GM12872 (cell line): ENCODE measurements around the gene DUS1L.

Source experiments
- TF ChIP-seq, protein P1 (sequence below): IDR thresholded peaks from 3 replicates; pipeline ENCODE4 v1.5.1; 2011; ENCODE audit warnings: low read depth, mild to moderate bottlenecking, low read length, moderate library complexity; ENCODE audit not compliant: insufficient read depth

The DUS1L gene

DNA sequence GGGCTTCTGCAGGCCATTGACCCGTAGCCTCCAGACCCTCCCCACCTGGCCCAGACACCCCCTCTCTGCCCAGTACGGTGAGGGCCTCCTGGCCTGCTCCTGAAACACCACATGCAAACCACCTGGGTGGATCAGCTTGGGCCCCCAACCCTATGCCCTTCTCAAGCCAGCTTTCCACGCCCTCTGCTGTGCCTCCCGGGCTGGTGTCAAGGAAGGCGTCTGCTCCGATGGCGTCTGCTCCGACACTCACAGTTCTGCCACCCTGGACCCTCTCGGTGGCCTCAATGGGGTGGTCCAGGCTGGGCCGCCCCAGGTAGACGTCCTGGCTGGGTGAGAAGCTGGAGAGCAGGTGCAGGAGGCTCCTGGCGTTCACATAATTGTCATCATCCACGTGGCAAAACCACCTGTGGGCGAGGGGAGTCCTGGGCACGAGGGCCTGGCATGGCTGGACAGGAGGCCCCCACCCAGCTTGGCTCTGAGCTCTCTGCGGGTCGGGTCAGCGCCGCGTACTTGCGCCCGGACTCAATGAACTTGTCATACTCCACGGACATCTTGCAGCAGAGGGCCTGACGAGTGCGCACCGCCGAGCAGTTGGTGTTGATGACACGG, 15.3 kb downstream of the DUS1L start:
- TF ChIP-seq, protein P1, sequence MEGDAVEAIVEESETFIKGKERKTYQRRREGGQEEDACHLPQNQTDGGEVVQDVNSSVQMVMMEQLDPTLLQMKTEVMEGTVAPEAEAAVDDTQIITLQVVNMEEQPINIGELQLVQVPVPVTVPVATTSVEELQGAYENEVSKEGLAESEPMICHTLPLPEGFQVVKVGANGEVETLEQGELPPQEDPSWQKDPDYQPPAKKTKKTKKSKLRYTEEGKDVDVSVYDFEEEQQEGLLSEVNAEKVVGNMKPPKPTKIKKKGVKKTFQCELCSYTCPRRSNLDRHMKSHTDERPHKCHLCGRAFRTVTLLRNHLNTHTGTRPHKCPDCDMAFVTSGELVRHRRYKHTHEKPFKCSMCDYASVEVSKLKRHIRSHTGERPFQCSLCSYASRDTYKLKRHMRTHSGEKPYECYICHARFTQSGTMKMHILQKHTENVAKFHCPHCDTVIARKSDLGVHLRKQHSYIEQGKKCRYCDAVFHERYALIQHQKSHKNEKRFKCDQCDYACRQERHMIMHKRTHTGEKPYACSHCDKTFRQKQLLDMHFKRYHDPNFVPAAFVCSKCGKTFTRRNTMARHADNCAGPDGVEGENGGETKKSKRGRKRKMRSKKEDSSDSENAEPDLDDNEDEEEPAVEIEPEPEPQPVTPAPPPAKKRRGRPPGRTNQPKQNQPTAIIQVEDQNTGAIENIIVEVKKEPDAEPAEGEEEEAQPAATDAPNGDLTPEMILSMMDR, result no peak

DNA sequence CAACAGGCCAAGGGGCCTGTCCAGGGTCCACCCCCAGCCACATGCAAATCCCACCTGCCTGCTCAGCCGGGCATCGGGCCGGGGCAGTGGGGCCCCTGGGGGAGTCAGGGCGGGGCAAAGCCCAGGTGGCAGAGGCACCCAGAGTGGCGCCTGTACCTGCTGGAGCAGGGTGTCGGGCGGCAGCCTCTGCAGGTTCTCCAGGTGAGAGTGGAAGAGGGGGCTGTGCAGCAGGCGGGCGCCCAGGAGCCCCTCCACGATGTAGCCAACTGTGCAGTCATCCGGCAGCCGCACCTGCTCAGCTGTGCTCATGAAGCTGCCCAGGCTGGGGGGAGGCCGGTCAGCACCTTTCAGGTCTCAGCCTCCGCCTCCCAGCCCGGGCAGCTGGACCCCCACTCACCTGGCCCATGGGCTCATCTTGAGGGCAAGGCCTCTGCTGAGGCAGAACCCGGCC, 16.1 kb downstream of the DUS1L start:
- TF ChIP-seq, protein P1, result no peak

DNA sequence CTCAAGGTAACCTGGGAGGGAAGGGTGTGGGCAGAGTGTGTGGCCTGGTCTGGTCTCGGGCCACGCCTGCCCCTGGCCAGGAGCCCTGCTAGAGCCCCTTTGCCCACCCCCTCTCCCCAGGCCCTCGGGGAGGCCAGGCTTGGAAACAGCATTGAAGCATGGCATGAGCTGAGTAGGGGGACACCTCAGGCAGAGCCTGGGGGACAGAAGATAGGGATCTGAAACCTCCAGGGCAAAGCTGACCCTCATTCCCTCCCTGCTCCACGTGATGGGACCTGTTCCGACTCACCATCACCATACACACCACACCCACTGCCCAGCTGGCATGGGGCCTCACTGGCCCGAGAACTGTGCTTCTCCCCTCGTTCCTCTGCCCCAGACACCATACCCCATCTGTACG, 16.5 kb downstream of the DUS1L start:
- TF ChIP-seq, protein P1, result no peak

DNA sequence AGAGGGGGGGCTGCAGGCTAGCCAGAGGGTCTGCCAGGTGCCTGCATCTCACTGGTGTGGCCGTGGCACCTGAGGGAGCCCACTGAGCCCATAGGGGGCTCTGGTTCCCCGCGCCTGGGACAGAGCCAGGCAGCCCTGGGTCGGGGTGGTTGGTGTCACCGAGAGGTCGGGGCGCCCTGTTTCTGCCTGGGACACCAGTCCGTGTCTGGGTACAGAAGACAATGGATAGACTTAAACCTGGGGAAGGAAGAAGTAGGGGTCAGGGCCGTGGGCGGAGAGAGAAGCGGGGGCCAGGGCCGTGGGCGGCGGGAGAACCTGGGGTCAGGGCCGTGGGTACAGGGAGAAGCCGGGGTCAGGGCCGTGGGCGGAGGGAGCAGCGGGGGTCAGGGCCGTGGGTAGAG, 17.0 kb downstream of the DUS1L start:
- TF ChIP-seq, protein P1, result no peak

DNA sequence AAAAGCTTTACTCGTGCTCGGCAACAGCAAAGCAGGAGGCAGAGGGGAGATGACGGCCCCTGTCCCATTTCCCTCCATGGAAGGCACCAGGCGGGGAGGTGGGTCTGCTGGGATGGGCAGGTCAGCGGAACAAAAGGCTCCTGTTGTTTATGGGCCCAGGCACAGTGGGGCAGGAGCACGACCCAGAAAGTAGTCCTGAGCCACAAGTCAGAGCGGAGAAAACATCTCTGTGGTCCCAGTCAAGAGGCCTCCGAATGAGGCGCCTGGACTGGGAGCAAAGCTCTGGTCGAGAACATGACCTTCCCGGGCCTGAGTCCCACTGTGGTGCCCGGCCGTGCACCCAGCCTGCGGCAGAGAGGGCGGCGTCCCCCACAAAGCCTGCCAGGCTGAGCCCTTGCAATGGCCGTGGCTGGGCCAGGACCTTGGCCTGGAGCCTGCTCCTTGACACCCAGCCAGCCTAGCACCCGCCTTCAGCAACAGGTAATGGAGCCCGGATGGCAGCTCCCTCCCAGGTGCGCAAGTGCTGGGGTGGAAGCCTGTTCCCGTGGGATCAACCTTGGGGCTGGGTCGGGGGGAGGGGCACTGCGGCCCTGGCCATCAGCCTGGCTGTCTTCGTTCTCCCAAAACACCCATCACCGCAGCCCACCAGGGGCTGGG, 17.6 kb downstream of the DUS1L start:
- TF ChIP-seq, protein P1, result no peak

DNA sequence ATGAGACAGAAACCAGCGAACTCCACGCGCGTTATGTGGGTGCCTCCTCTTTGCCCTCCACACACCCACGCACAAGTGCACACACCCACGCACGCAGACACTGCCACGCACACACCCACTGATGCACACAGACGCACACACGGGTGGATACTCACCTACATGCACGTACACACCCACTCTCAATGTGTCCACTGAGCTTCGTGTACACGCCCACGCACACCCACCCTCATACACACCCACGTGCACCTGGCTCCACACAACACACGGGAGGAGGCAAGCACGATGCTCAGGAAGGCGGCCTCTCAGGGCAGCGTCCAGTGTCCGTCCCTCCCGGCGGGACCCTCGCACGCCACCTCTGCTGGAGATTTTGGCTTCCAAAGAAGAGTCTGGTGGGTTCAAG, 18.2 kb downstream of the DUS1L start:
- TF ChIP-seq, protein P1, result no peak

DNA sequence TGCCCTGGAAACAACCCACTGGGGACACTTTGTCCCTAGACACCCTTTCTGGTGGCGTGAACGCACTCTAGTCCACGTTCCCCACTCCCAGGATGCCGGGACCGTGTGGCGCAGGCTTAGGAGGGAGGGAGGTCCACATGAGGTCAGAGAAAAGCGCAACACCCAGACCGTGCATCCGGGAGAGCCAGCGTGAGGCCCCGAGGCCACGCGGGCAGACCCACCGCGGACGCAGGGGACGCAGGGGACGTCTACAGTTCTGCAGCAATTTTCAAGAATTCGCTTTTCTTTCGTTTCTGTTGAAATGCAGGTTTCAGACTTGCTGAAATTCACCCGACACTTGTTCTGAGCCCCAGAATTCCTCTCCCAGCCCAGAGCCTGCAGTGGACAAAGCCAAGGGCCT, 18.7 kb downstream of the DUS1L start:
- TF ChIP-seq, protein P1, result no peak
